Limb (tissue), 2 donors: ENCODE results near the gene ZNF888.
"Not testable (repeated sequence)": the region's sequence is repeated elsewhere in the genome, so short reads cannot be mapped to it uniquely, and the experiment has no call there.

ENCODE experiments used
- DNase-seq, 2 donors: peaks; one replicate each; pipeline ENCODE4 v3.0.0-alpha.2; 2016; ENCODE audit errors: extremely low spot score in 2 of 2

ZNF888 gene

GRCh38 chr19:52922841-52923777 is at the start of gene ZNF888:
Gene ZNF888, minus strand, starts transcription at chr19:52923428. Its CDS starts 5,555 bp downstream, at chr19:52917873.
- DNase-seq: peak; percentile 73 to 92

DNA sequence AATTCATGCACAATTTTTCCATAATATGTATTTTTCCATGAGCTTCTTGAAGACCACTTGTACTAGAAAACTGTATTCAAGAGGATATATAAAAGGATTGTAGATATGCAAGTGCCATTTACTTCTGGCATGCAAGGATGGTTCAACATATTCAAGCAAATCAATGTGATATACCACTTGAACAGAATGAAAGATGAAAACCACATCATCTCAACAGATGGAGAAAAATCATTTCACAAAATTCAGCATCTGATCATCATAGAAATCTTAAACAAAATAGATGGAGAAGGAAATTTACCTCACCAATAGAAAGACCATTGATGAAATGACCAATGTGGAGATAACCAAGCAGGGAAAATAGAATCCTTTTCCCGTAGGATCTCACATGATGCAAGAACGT is 44.5 kb upstream of the ZNF888 start:
- no peak for DNase-seq

- DNase-seq: peak in 1 of 2 donors; percentile 52
These were observed 40.0 kb upstream of the ZNF888 start for GRCh38 chr19:52963247-52963618.

DNA sequence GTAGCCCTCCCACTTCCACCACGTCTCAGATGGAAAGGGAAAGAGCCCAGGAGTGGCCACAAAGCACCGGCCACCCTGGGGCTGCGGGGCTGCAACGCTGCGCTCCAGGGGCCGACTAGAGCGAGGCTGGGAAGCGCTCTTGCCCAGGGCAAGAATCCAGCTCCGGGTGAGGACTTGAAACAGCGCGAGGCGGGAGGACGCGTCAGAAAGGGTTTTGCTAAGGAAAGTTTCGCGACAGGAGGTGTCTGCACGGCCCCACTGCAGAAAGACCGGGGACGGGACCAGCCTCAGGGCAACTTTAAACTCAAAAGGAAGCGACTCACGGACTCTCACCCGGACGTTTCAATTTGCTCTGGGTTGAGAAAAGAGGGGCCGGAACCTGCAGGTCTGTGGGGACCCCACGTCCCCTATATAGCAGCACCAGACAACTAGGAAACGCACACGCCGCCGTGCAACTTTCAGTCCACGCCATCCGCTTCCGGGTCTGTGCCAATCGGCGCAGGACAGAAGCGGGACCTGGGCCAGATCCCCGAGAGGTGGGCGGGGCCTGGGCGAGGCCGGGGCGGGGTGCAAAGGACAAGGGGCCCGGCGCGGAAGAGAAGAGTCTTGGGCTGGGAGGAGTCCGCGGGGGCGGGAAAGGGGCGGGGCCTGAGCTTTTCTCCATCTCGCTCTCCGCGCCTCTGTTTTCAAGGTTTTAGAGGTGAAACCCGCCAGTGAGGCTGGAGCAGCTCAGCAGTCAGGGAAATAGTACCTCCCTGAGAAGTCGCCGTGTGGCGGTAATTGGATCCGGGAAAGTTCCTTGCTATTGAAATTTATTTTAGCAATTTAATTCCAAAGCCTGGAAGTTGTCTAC is 39.4 kb upstream of the ZNF888 start, which contains the start of gene ZNF816:
TSS of gene ZNF816 (minus strand) at position 488 of the 853 bp plus-strand sequence. CDS start 6,792 bp downstream, outside the sequence.
- peak; percentile 91 to 98 for DNase-seq

DNA sequence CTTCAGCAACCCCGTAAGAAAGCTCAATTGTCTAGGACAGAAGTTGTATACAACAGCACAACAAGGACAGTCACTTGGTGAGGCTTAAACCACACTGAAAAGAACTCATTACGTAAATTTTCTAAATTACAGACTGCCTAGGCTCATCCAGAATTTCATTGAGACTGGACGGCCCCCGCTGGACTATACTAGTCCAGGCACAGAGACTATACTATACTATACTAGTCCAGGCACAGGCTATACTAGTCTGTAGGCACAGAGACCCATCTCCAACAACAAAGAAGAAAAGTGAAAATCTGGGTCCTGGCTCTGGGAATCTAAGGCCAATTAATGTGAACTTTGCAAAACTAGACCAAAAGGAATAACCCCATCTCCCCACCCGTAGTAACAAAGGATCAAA is 38.8 kb upstream of the ZNF888 start:
- DNase-seq: peak in 1 of 2 donors; percentile 6

DNA sequence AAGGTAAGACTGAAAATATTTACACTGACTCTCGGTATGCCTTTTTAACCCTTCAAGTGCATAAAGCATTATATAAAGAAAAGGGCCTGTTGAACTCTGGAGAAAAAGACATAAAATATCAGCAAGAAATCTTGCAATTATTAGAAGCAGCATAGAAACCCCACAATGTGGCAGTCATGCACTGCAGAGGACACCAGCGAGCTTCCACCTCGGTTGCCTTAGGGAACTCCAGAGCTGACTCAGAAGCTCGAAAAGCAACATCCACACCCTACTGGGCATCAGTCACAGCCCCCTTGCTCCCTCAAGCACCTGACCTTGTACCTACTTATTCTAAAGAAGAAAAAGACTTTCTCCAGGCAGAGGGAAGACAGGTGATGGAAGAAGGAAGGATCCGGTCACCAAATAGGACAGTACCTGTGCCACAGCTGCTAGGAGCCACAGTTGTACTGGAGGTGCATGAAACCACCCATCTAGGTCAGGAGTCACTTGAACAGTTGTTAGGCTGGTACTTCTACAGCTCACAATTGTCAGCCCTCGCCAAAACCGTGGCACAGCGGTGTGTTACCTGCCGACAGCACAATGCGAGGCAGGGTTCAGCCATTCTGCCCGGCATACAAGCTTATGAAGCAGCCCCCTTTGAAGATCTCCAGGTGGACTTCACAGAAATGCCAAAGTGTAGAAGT is 36.5 kb upstream of the ZNF888 start:
- DNase-seq: no peak

GRCh38 chr19:52957591-52957990 is 34.4 kb upstream of the ZNF888 start:
- DNase-seq: no peak

DNA sequence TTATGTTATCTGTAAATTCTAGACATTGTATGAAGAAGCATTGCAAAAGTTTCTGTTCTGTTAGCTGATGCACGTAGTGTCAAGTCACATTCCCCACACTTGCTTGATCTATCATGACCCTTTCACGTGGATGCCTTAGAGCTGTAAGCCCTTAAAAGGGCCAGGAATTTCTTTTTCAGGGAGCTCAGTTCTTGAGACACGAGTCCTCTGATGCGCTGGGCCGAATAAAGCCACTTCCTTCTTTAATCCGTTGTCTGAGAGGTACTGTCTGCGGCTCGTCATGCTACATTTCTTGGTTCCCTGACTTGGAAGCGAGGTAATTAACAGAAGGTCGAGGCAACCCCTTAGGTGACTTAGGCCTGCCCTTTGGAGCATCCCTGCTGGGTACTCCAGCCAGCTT is 33.7 kb upstream of the ZNF888 start:
- no peak for DNase-seq

- no peak for DNase-seq
These were observed 26.2 kb upstream of the ZNF888 start for GRCh38 chr19:52949422-52949821.

- no peak for DNase-seq
These were observed 25.0 kb upstream of the ZNF888 start for GRCh38 chr19:52948025-52948770.

- peak; percentile 10 to 63 for DNase-seq
These were observed 23.4 kb upstream of the ZNF888 start for GRCh38 chr19:52946322-52947310.

DNA sequence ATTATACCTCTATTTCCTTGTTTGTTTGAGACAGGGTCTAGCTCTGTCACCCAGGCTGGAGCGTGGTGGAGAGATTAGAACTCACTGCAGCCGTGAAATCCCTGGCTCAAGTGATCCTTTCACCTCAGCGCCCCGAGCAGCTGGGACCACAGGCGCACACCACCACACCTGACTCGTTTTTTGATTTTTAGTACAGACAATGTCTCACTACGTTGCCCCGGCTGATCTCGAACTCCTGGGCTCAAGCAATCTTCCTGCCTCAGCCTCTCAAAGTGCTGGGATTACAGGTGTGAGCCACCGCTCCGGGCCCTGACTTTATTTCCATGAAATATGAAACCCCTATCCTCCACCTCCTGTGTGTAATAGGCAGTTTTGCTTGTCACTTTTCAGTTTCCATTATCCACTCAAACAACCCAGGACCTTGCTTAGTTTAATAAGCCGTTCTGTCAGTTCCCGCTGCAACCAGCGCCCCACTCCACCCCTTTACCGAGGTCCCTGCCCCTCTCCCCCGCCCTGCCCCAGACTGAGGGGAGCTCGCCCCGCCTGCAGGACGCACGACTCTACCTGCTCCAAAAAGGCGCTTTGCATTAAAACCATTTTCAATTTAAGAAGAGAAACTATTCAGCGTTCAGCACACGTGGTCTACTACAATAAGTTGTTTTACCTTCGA is 22.6 kb upstream of the ZNF888 start:
- no peak for DNase-seq

DNA sequence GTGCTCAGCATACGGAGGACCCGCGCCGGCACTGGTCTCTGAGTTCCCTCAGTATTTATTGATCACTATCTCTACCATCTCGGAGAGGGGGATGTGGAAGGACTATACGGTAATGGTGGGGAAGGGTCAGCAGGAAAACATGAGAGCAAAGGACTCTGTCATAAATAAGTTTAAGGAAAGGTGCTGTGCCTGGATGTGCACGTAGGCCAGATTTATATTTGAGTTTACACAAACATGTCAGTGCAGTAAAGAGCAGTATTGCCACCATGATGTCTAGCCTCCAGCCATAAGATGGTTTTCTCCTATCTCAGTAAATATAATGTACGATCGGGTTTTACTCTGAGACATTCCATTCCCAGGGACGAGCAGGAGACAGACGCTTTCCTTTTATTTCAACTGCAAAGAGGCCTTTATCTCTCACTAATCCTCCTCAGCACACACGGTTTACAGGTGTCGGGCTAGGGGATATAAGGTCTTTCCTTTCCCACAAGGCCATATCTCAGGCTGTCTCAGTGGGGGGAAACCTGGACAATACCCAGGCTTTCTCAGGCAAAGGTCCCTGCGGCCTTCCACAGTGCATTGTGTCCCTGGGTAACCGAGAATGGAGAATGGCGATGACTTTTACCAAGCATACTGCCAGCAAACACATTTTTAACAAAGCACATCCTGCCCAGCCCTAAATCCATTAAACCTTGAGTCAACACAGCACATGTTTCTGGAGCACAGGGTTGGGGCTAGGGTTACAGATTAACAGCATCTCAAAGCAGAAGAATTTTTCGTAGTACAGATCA is 21.7 kb upstream of the ZNF888 start:
- DNase-seq: not testable (repeated sequence)

DNA sequence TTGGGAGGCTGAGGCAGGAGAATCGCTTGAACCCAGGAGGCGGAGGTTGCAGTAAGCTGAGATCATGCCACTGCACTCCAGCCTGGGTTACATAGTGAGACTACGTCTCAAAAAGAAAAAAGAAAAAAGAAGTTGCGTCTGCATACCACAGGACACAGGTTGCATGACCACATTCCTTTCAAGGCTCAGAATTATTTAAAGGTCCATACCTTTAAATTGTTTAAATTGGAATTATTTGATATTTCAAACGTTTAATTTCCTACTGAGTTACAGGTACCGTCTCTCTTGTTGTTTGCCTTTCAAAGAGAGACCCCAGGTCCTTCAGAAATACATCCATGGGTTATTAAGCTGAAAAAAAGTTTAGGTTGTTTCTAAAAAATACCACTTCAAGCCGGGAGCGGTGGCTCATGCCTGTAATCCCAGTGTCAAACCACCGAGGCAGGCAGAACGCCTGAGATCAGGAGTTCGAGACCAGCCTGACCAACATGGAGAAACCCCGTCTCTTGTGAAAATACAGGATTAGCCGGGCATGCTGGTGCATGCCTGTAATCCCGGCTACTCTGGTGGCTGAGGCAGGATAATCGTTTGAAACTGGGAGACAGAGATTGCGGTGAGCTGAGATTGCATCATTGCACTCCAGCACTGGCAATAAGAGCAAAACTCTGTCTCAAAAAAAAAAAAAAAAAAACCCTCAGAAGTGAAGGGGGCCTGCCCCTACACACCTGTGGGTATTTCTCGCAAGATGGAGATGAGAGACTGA is 20.8 kb upstream of the ZNF888 start:
- no peak for DNase-seq

GRCh38 chr19:52943134-52943883 is 20.1 kb upstream of the ZNF888 start:
- DNase-seq: no peak

GRCh38 chr19:52942386-52943133 is 19.3 kb upstream of the ZNF888 start:
- peak; percentile 73 to 94 for DNase-seq
